Heart right ventricle (tissue), 16 donors: ENCODE measurements around the gene DIPK1A. TPM values are rescaled to one million over a fixed set of nuclear protein-coding genes. Genes with fewer than 3 reads are reported as not detected.

ENCODE experiments used
- ATAC-seq, 8 donors: fragments of 200-7000 bp; cut with Tn5 transposase; one replicate each; pipeline ENCODE4 v1.9.1; 2020; ENCODE audit warnings: mild to moderate bottlenecking in 8 of 8, moderate library complexity in 8 of 8, moderate number of reproducible peaks in 1 of 8
- DNase-seq, 2 donors: peaks; one replicate each; pipeline ENCODE4 v3.0.0-alpha.2; 2020
- H3K27ac ChIP-seq, 10 donors: fragments of 200-600 bp; sonication (generic) in 2 of 10; one replicate each; pipeline versions ENCODE4 v1.5.0 to v1.8.0; 2020 to 2022; ENCODE audit warnings: mild to moderate bottlenecking in 3 of 10
- H3K27me3 ChIP-seq, 7 donors: fragments of 200-600 bp; one replicate each; pipeline ENCODE4 v1.8.0; 2021 to 2022; ENCODE audit warnings: mild to moderate bottlenecking in 2 of 7
- H3K36me3 ChIP-seq, 9 donors: fragments of 200-600 bp; sonication (generic) in 1 of 9; one replicate each; pipeline versions ENCODE4 v1.5.0 to v1.8.0; 2020 to 2022; ENCODE audit warnings: mild to moderate bottlenecking in 2 of 9
- H3K4me1 ChIP-seq, 9 donors: fragments of 200-600 bp; sonication (generic) in 1 of 9; one replicate each; pipeline versions ENCODE4 v1.5.0 to v1.8.0; 2020 to 2022; ENCODE audit warnings: mild to moderate bottlenecking in 4 of 9
- H3K4me3 ChIP-seq, 10 donors: fragments of 200-600 bp; sonication (generic) in 2 of 10; one replicate each; pipeline versions ENCODE4 v1.5.0 to v1.8.0; 2020 to 2022; ENCODE audit warnings: mild to moderate bottlenecking in 7 of 10, moderate library complexity in 2 of 10
- H3K9me3 ChIP-seq, 11 donors: fragments of 200-600 bp in 10 of 11; sonication (generic) in 2 of 11; one replicate each; pipeline versions ENCODE4 v1.5.0 to v1.8.0; 2013 to 2022; ENCODE audit warnings: mild to moderate bottlenecking in 2 of 11, control low read depth in 1 of 11, moderate library complexity in 1 of 11
- WGBS, 2 donors: extraction: QIAGEN DNeasy Blood & Tissue Kit; methylation state at CpG; one replicate each; pipeline ENCODE4 v1.1.7; 2013; ENCODE audit warnings: inconsistent platforms in 1 of 2; 5-methylcytosine and 5-hydroxymethylcytosine counted together
- intact Hi-C, 10 donors: fragments of 100-400 bp; cut with DNase I; formaldehyde crosslinking; loops; one replicate each; pipeline versions ENCODE4 v1.11.1 to v1.14.2; 2022
- polyA plus RNA-seq, 2 donors: library from polyadenylated mRNA; stranded (reverse); fragments of 200-250 nt; gene quantifications; one replicate each; pipeline ENCODE4 v1.2.3, GENCODE V29; 2013
- total RNA-seq, 10 donors: library from RNA; stranded (reverse); fragmentation: NEBNext Ultra II Directional in 3 of 10; extraction: Animal tissue kit (Norgen Biotek cat#: 25700) in 3 of 10; gene quantifications; one replicate each; pipeline versions ENCODE4 v1.2.1 to v1.2.4, GENCODE V29; 2021 to 2023
- TF ChIP-seq, protein P1 (sequence below), 9 donors: fragments of 200-600 bp; sonication (generic) in 2 of 9; IDR thresholded peaks; one replicate each; pipeline versions ENCODE4 v1.5.0 to v1.8.0; 2021 to 2022; ENCODE audit warnings: antibody characterized with exemption in 9 of 9, mild to moderate bottlenecking in 5 of 9, moderate library complexity in 1 of 9
- donor health status: Arrhythmogenic right ventricular cardiomyopathy.
- donor health status: ischemic (EF 13 %, LVEDD 7.1; RV severe dilation, severe dysfunction).
- donor health status: healthy with polysubstance abuse.
- donor health status: DM: no; HTN: yes; CAD: no.
- donor health status: DM: no; HTN: no; CAD: no.
- donor health status: ischemic (EF 25% LVEDD 6.9; RV normal size, moderate dysfunction).
- donor health status: ischemic (EF 25% LVEDD 5.7; RV mildly dilated, moderate dysfunction).
- donor health status: healthy.
- donor health status: DM: yes; HTN: yes; CAD: no.
- donor health status: Ischemic cardiomyopathy.
- donor health status: ischemic (EF 35%, LVEDD 5.7; RV mildly dilated, moderate dysfunction).
- donor health status: nonischemic (EF 11% LVEDD 7.7; RV severe dilation, severe dysfunction).
- donor health status: DM: yes; HTN: yes; CAD: no.
- donor health status: PGD.
- donor health status: ischemic (EF 29% LVEDD 5.4; RV normal size, mild dysfunction).
- donor health status: nonischemic (EF 23%, LVEDD 6.1; RV moderate dilation, normal function).

DIPK1A gene
- total and polyA plus RNA-seq, 12 donors, result 3.4 to 8.5 (median 6.3) TPM

DNA sequence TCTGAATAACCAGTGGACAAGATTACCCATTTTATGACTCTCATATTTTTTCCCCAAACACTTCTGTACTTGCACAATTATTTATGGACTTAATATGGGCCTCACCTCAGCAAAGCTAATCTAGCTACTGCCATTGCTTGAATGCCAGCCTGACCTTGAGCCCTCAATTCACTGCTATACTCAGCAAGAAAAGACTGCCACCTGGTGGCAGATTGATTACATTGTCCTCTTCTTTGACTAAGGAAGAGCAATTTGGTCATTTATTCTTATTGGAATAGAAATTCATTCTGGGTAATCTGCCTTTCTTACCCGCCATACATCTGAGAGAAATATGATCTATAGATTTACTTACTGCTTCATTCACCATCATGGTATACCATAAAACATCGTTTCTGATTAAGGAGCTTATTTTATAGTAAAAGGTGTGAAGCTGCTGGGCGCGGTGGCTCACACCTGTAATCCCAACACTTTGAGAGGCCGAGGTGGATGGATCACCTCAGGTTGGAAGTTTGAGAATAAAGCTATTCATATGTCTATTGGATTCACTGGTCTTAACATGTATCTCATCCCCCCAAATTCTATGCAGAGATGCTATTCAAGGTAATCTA is 32.9 kb upstream of the DIPK1A start:
- ATAC-seq, result peak; percentile 85 to 94 (median 91)
- no peaks in the 10 kb centered on the region for H3K27me3 ChIP-seq
- intact Hi-C loops, result loop anchor here in 8 of 10 donors (1.0 to 5.0 kb wide), 6 partner anchors 33 to 137 kb away; partner anchors contain the start of gene DIPK1A (in 2 of the 8)
- H3K4me1 ChIP-seq, result peaks cover 0 to 18% (median 0%) of the 10 kb centered on the region in 9 donors
- TF ChIP-seq, protein P1, sequence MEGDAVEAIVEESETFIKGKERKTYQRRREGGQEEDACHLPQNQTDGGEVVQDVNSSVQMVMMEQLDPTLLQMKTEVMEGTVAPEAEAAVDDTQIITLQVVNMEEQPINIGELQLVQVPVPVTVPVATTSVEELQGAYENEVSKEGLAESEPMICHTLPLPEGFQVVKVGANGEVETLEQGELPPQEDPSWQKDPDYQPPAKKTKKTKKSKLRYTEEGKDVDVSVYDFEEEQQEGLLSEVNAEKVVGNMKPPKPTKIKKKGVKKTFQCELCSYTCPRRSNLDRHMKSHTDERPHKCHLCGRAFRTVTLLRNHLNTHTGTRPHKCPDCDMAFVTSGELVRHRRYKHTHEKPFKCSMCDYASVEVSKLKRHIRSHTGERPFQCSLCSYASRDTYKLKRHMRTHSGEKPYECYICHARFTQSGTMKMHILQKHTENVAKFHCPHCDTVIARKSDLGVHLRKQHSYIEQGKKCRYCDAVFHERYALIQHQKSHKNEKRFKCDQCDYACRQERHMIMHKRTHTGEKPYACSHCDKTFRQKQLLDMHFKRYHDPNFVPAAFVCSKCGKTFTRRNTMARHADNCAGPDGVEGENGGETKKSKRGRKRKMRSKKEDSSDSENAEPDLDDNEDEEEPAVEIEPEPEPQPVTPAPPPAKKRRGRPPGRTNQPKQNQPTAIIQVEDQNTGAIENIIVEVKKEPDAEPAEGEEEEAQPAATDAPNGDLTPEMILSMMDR (IDR thresholded peaks at IDR 0.05), result peak; percentile 79 to 95 (median 87)
- H3K27ac ChIP-seq, result peak overlapping the region in 1 of 10 donors; percentile 13
- WGBS, 2 donors, result 57 to 61% methylated on average over 5 of the region's 5 CpGs
- no peak overlapping the region for H3K4me3 ChIP-seq
- DNase-seq, result peak in 1 of 2 donors; percentile 85
- H3K36me3 ChIP-seq, result no peaks in the 10 kb centered on the region
- no peaks in the 10 kb centered on the region for H3K9me3 ChIP-seq

DNA sequence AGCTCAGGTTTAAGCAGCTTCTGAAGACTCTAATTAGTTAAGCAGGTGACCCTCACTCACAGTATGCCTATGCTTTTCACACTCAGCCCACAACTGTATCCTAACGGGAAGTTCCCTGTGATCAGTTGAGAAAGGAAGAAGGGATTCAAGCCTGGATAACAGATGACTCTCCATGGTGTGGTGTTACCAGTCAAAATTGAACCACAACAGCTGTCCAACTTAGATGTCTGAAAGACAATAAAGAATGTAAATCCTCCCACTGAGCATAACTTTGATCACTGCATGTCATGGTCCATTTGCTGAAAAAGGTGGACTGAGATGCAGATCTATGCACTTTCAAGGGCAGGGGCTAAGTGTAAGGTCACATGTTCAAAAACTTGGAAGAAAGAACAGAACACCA is 32.3 kb upstream of the DIPK1A start:
- DNase-seq (no peak), ATAC-seq (no peak)
- Histone ChIP-seq H3K4me3 (no peak overlapping the region), H3K36me3 (no peaks in the 10 kb centered on the region), H3K9me3 (no peaks in the 10 kb centered on the region), H3K27ac (peak overlapping the region in 1 of 10 donors; percentile 13), H3K27me3 (no peaks in the 10 kb centered on the region), H3K4me1 (peaks cover 0 to 18% (median 0%) of the 10 kb centered on the region in 9 donors)
- TF ChIP-seq, protein P1 (IDR thresholded peaks at IDR 0.05), result no peak
- WGBS, 2 donors, result 95 to 100% methylated on average over 1 of the region's 1 CpG
- intact Hi-C loops, result loop anchor here in 4 of 10 donors (2.0 to 5.0 kb wide), 4 partner anchors 31 to 136 kb away; partner anchors contain the start of gene DIPK1A (in 2 of the 4)

DNA sequence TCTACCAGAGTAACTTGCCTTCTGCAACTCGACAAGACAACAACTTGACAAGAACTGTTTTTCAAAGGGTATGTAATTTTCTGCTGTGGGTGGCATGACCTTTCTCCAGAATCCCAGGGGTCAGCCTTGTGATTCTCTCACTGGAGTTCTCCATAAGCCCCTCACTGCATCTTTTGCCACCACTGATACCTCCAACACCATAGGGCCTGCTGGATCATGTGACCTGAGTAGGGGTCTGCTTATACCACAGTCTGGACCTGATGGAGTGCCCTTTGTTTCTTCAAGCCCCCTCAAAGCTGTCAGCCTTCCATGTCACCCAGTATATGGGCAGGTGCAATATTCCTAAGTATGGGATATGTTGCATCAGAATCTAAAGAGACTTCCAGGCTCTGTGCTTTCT is 31.6 kb upstream of the DIPK1A start:
- intact Hi-C loops, result loop anchor here in 4 of 10 donors (2.0 to 5.0 kb wide), 4 partner anchors 30 to 136 kb away; partner anchors contain the start of gene DIPK1A (in 2 of the 4)
- 83 to 89% methylated on average over 1 of the region's 1 CpG for WGBS, 2 donors
- Histone ChIP-seq H3K9me3 (no peaks in the 10 kb centered on the region), H3K4me3 (no peak overlapping the region), H3K4me1 (peaks cover 0 to 18% (median 0%) of the 10 kb centered on the region in 9 donors), H3K27ac (no peak overlapping the region), H3K36me3 (no peaks in the 10 kb centered on the region), H3K27me3 (no peaks in the 10 kb centered on the region)
- ATAC-seq (no peak), DNase-seq (no peak)
- TF ChIP-seq, protein P1 (IDR thresholded peaks at IDR 0.05), result no peak

DNA sequence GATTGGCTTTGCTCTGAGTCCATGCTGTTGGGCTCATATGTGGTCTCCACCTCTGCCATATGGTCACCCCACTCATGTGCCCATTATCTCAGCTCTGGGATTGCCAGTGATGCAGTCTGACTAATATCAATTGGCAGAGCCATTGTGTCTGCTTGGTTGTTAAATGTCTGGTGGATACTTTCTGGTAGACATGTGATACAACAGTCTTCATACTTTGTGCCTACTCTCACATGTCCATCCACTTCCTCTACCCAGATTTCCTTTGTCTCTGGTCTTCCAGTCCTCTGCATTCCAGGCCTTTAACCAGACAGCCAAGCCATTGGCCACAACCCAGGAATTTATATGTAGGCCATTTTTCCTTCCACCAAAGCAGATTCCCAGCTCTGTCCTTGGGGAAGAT is 30.8 kb upstream of the DIPK1A start:
- no peak overlapping the region for H3K27ac ChIP-seq
- intact Hi-C loops, result loop anchor here in 4 of 10 donors (2.0 to 5.0 kb wide), 4 partner anchors 29 to 135 kb away; partner anchors contain the start of gene DIPK1A (in 2 of the 4)
- DNase-seq (no peak), ATAC-seq (no peak)
- H3K4me3 ChIP-seq, result no peak overlapping the region
- H3K9me3 ChIP-seq, result no peaks in the 10 kb centered on the region
- no peaks in the 10 kb centered on the region for H3K27me3 ChIP-seq
- no peaks in the 10 kb centered on the region for H3K36me3 ChIP-seq
- TF ChIP-seq, protein P1 (IDR thresholded peaks at IDR 0.05), result no peak
- peaks cover 0 to 18% (median 0%) of the 10 kb centered on the region in 9 donors for H3K4me1 ChIP-seq
